Epithelial cell of esophagus (primary cell): ENCODE measurements around the gene STIM2.

ENCODE experiments used
- DNase-seq: peaks from one replicate; pipeline ENCODE4 v3.0.0; 2010; ENCODE audit warnings: low read depth
- H3K4me3 ChIP-seq: 2 replicates; pipeline ENCODE4 v1.5.1; 2011; ENCODE audit warnings: mild to moderate bottlenecking, low read length, control low read depth
- TF ChIP-seq, protein P1 (sequence below): IDR thresholded peaks from 2 replicates; pipeline ENCODE4 v1.5.1; 2011; ENCODE audit warnings: low read depth, mild to moderate bottlenecking, low read length, control low read depth, inconsistent platforms; ENCODE audit not compliant: insufficient read depth; ENCODE audit errors: missing control alignments

STIM2 gene

GRCh38 chr4:26877961-26878360 is 17.3 kb downstream of the STIM2 start:
- TF ChIP-seq, protein P1, sequence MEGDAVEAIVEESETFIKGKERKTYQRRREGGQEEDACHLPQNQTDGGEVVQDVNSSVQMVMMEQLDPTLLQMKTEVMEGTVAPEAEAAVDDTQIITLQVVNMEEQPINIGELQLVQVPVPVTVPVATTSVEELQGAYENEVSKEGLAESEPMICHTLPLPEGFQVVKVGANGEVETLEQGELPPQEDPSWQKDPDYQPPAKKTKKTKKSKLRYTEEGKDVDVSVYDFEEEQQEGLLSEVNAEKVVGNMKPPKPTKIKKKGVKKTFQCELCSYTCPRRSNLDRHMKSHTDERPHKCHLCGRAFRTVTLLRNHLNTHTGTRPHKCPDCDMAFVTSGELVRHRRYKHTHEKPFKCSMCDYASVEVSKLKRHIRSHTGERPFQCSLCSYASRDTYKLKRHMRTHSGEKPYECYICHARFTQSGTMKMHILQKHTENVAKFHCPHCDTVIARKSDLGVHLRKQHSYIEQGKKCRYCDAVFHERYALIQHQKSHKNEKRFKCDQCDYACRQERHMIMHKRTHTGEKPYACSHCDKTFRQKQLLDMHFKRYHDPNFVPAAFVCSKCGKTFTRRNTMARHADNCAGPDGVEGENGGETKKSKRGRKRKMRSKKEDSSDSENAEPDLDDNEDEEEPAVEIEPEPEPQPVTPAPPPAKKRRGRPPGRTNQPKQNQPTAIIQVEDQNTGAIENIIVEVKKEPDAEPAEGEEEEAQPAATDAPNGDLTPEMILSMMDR: no peak
- no peak overlapping the region for H3K4me3 ChIP-seq
- no peak for DNase-seq

DNA sequence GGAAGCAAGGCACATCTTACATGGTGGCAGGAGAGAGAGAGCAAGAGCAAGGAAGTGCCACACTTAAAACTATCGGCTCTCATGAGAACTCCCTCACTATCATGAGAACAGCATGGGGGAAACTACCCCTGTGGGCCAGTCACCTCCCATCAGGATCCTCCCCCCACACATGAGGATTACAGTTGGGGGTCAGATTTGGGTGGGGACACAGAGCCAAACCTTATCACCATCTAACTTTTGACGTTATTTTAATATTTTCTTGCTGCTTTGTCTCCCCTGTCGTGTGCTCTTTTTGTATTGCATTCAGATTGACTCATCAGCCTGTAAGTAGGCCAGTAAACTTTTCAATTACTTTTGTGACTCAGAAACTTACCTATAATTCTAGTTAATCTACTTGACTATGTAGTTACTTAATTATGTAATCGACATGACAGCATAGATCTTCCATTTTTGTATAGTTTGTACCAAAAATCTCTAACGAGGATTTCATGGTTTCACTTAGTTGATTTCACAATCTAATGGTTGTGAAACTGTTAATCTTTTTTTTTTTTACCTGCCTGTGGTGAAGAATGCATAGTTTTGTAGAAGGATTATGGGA is 18.3 kb downstream of the STIM2 start:
- TF ChIP-seq, protein P1: no peak
- DNase-seq: peak; percentile 75
- no peak overlapping the region for H3K4me3 ChIP-seq

- H3K4me3 ChIP-seq: no peak overlapping the region
- TF ChIP-seq, protein P1: no peak
- no peak for DNase-seq
Measured at GRCh38 chr4:26879805-26880204, 19.2 kb downstream of the STIM2 start.

GRCh38 chr4:26884026-26884425 is 23.4 kb downstream of the STIM2 start:
- H3K4me3 ChIP-seq: no peak overlapping the region

GRCh38 chr4:26884486-26884988 is 23.9 kb downstream of the STIM2 start:
- no peak overlapping the region for H3K4me3 ChIP-seq
- no peak for DNase-seq
- TF ChIP-seq, protein P1: no peak

More at GRCh38 chr4:26884026-26884425, 23.4 kb downstream of the STIM2 start:
- TF ChIP-seq, protein P1: no peak
- no peak for DNase-seq

- DNase-seq: peak; percentile 19
- H3K4me3 ChIP-seq: no peak overlapping the region
- TF ChIP-seq, protein P1: no peak
Measured at GRCh38 chr4:26885912-26886274, 25.3 kb downstream of the STIM2 start.

DNA sequence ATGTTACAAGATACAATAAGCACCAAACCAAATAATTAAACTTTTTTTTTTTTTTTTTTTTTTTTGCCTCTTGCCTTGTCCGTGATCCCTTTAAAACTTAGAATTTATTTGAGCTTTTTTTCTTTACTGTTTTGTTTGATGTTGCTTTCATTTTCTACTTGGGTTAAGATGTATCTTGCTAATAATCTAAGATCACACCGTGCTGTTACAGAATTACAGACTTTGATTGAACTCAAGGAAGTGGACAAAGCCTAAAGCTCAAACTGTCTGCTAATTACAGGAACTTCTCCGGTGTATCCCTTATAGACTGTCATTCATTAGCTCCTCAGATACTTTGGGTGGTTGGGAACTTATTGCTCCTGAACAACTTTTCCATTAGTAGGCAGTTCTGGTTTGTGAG is 26.5 kb downstream of the STIM2 start:
- TF ChIP-seq, protein P1: no peak
- DNase-seq: no peak
- H3K4me3 ChIP-seq: no peak overlapping the region
